Breast epithelium (tissue), 3 donors: ENCODE measurements around the gene SECTM1.

Experiments
- CTCF ChIP-seq, 3 donors: fragments of 450-650 bp; IDR thresholded peaks; one replicate each; pipeline ENCODE4 v1.5.1; 2016 to 2017; ENCODE audit warnings: antibody characterized with exemption in 3 of 3, mild to moderate bottlenecking in 3 of 3, moderate library complexity in 3 of 3
- POLR2A ChIP-seq: fragments of 450-650 bp; IDR thresholded peaks from one replicate; pipeline ENCODE4 v1.6.1; 2016; ENCODE audit warnings: antibody characterized with exemption, mild to moderate bottlenecking, moderate library complexity
- POLR2AphosphoS5 ChIP-seq, 3 donors: sonication (generic); formaldehyde crosslinking; IDR thresholded peaks; one replicate each; pipeline ENCODE4 v1.6.1; 2017; ENCODE audit warnings: antibody characterized with exemption in 3 of 3

GRCh38 chr17:82295472-82295814, 38.1 kb downstream of the SECTM1 start:
- TF ChIP-seq CTCF (IDR thresholded peaks at IDR 0.05), result no peak
- TF ChIP-seq POLR2AphosphoS5 (IDR thresholded peaks at IDR 0.05), result no peak
- no peak for TF ChIP-seq POLR2A
